ENCODE measurements around the gene ECT2. TPM values are rescaled to one million over a fixed set of nuclear protein-coding genes. Genes with fewer than 3 reads are reported as not detected.
A peak's percentile ranks its signal among the peaks of the same experiment; 100 is the strongest.

The ECT2 gene
- total RNA-seq, 1 experiment from 2014 or later = 77.4 TPM

GRCh38 chr3:172836390-172836997 is 86.0 kb downstream of the ECT2 start:
- Histone ChIP-seq H3F3A (ENCODE audit: low read length, unreplicated experiment) (no peaks in the 10 kb centered on the region), H3K4me1 (ENCODE audit: insufficient read depth, low read length) (no peaks in the 10 kb centered on the region), H2AFZ (ENCODE audit: low read length) (no peak overlapping the region), H3K27me3 (ENCODE audit: low read length) (peaks cover 31% of the 10 kb centered on the region), H3K9me3 (ENCODE audit: low read length) (no peaks in the 10 kb centered on the region), H3K9ac (ENCODE audit: low read length) (no peak overlapping the region), H3K27ac (ENCODE audit: low read length) (no peak overlapping the region), H3K4me2 (ENCODE audit: low read length) (no peak overlapping the region), H4K20me1 (ENCODE audit: low read length) (no peaks in the 10 kb centered on the region), H3K9me2 (replicated peaks; ENCODE audit: low read length) (no peaks in the 10 kb centered on the region), H3K79me2 (ENCODE audit: low read length) (no peaks in the 10 kb centered on the region), H3K4me3 (ENCODE audit: low read length) (no peak overlapping the region), H3K36me3 (ENCODE audit: low read depth, low read length) (no peaks in the 10 kb centered on the region)
- no TSS peak for BruUV-seq (replicated peaks)
- ChIA-PET CTCF (interaction anchor here (0.6 kb wide), 1 partner anchor 360 kb away, joined by 5 read pairs; no protein-coding TSS in a partner anchor), POLR2A (ENCODE audit: unreplicated experiment) (no interaction called here)
- DNase-seq (peak; percentile 63), ATAC-seq (peak; percentile 88)
- intact Hi-C loops (cut with micrococcal nuclease) = loop anchor here (1.0 to 10.0 kb wide), 3 partner anchors 148 to 558 kb away; partner anchors contain the start of gene NLGN1
- TF ChIP-seq CTCF (conservative IDR thresholded peaks at IDR 0.05; ENCODE audit: low read depth, low read length) (peak; percentile 90), EZH2phosphoT487 (IDR thresholded peaks at IDR 0.05; ENCODE audit: borderline replicate concordance, low read length) (no peak)

- Histone ChIP-seq H3K4me1 (ENCODE audit: insufficient read depth, low read length) (no peaks in the 10 kb centered on the region), H3F3A (ENCODE audit: low read length, unreplicated experiment) (no peaks in the 10 kb centered on the region), H2AFZ (ENCODE audit: low read length) (no peak overlapping the region), H3K79me2 (ENCODE audit: low read length) (no peaks in the 10 kb centered on the region), H3K4me3 (ENCODE audit: low read length) (no peak overlapping the region), H3K27me3 (ENCODE audit: low read length) (peaks cover 31% of the 10 kb centered on the region), H3K9ac (ENCODE audit: low read length) (no peak overlapping the region), H3K36me3 (ENCODE audit: low read depth, low read length) (no peaks in the 10 kb centered on the region), H3K4me2 (ENCODE audit: low read length) (no peak overlapping the region), H3K27ac (ENCODE audit: low read length) (no peak overlapping the region), H3K9me3 (ENCODE audit: low read length) (no peaks in the 10 kb centered on the region), H4K20me1 (ENCODE audit: low read length) (no peaks in the 10 kb centered on the region), H3K9me2 (replicated peaks; ENCODE audit: low read length) (no peaks in the 10 kb centered on the region)
- TF ChIP-seq EZH2phosphoT487 (IDR thresholded peaks at IDR 0.05; ENCODE audit: borderline replicate concordance, low read length) = no peak
- TF ChIP-seq CTCF (conservative IDR thresholded peaks at IDR 0.05; ENCODE audit: low read depth, low read length) = no peak
- no peak for TF ChIP-seq EZH2 (IDR thresholded peaks at IDR 0.05; ENCODE audit: low read length, unreplicated experiment)
- POLR2A ChIA-PET (ENCODE audit: unreplicated experiment) = no interaction called here
- CTCF ChIA-PET = no interaction called here
- DNase-seq (no peak), ATAC-seq (no peak)
- intact Hi-C loops (cut with micrococcal nuclease) = loop anchor here (10.0 kb wide), 2 partner anchors 145 to 555 kb away; partner anchors contain the start of gene NLGN1
- BruUV-seq (replicated peaks) = no TSS peak
Measured at GRCh38 chr3:172839679-172840078, 89.2 kb downstream of the ECT2 start.

DNA sequence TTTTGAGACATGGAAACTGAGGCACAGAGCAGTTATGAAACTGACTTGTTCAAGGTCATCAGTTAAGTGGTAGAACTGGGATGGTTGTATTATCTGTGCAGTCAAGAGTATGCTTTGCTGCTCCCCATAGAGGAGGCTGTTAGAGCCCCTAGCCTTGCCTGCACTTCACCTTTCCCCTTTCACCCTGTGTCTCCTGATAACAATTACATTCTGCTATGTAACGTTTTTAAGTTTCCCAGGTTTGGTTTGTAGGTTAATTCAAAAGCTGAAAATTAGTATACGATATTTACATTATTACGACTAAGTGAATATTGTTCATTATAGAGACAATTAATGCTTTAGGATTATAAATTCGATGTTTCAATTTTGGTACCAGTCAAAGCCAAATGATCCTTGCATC is 89.9 kb downstream of the ECT2 start:
- no peak overlapping the region for H3K4me3 ChIP-seq (ENCODE audit: low read length)
- no TSS peak for BruUV-seq (replicated peaks)
- TF ChIP-seq EZH2phosphoT487 (IDR thresholded peaks at IDR 0.05; ENCODE audit: borderline replicate concordance, low read length) = no peak
- no peak for TF ChIP-seq EZH2 (IDR thresholded peaks at IDR 0.05; ENCODE audit: low read length, unreplicated experiment)
- no peak for TF ChIP-seq CTCF (conservative IDR thresholded peaks at IDR 0.05; ENCODE audit: low read depth, low read length)
- H3F3A ChIP-seq (ENCODE audit: low read length, unreplicated experiment) = no peaks in the 10 kb centered on the region
- H3K9me2 ChIP-seq (replicated peaks; ENCODE audit: low read length) = no peaks in the 10 kb centered on the region
- no peak overlapping the region for H3K27ac ChIP-seq (ENCODE audit: low read length)
- H3K4me2 ChIP-seq (ENCODE audit: low read length) = no peak overlapping the region
- H4K20me1 ChIP-seq (ENCODE audit: low read length) = no peaks in the 10 kb centered on the region
- no peak overlapping the region for H3K9ac ChIP-seq (ENCODE audit: low read length)
- H3K9me3 ChIP-seq (ENCODE audit: low read length) = no peaks in the 10 kb centered on the region
- intact Hi-C loops (cut with micrococcal nuclease) = no loop called here
- DNase-seq (no peak), ATAC-seq (no peak)
- H3K27me3 ChIP-seq (ENCODE audit: low read length) = peaks cover 31% of the 10 kb centered on the region
- ChIA-PET CTCF (no interaction called here), POLR2A (ENCODE audit: unreplicated experiment) (no interaction called here)
- H3K4me1 ChIP-seq (ENCODE audit: insufficient read depth, low read length) = no peaks in the 10 kb centered on the region
- no peaks in the 10 kb centered on the region for H3K79me2 ChIP-seq (ENCODE audit: low read length)
- no peak overlapping the region for H2AFZ ChIP-seq (ENCODE audit: low read length)
- H3K36me3 ChIP-seq (ENCODE audit: low read depth, low read length) = no peaks in the 10 kb centered on the region

Measured in PC-3 (cell line).